Hepatocyte (in vitro differentiated cells): Measurements from ENCODE around the gene MX1.

Experiments
- EZH2 ChIP-seq: fragments of 200-600 bp; sonication (generic); IDR thresholded peaks from 2 replicates; pipeline ENCODE4 v1.6.1; 2016; ENCODE audit warnings: antibody characterized with exemption, mild to moderate bottlenecking, borderline replicate concordance
- EZH2phosphoT487 ChIP-seq: fragments of 200-600 bp; sonication (generic); IDR thresholded peaks from one replicate; pipeline ENCODE4 v1.6.1; 2018; ENCODE audit warnings: antibody characterized with exemption, mild to moderate bottlenecking, low read depth, moderate library complexity; ENCODE audit not compliant: unreplicated experiment, severe bottlenecking
- TF ChIP-seq, protein P1 (sequence below): fragments of 200-600 bp; sonication (generic); IDR thresholded peaks from 2 replicates; pipeline ENCODE4 v1.5.1; 2016; ENCODE audit warnings: antibody characterized with exemption, mild to moderate bottlenecking; ENCODE audit not compliant: poor library complexity

DNA sequence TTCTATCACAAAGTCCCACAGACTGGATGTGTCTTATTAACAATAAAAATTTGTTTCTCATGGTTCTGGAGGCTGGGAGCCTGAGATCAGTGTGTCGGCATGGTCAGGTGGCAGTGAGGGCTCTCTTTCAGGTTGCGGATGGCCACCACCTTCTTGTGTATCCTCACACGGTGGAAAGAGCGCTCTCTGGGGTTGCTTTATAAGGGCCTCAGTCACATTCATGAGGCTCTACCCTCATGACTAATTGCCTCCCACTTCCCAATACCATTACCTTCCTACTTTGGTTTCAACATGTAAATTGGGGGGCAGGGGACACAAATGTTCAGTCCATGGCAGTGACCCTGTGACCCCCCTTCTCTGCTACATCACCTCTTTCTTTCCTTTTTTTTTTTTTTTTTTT is 20.7 kb upstream of the MX1 start:
- TF ChIP-seq, protein P1, sequence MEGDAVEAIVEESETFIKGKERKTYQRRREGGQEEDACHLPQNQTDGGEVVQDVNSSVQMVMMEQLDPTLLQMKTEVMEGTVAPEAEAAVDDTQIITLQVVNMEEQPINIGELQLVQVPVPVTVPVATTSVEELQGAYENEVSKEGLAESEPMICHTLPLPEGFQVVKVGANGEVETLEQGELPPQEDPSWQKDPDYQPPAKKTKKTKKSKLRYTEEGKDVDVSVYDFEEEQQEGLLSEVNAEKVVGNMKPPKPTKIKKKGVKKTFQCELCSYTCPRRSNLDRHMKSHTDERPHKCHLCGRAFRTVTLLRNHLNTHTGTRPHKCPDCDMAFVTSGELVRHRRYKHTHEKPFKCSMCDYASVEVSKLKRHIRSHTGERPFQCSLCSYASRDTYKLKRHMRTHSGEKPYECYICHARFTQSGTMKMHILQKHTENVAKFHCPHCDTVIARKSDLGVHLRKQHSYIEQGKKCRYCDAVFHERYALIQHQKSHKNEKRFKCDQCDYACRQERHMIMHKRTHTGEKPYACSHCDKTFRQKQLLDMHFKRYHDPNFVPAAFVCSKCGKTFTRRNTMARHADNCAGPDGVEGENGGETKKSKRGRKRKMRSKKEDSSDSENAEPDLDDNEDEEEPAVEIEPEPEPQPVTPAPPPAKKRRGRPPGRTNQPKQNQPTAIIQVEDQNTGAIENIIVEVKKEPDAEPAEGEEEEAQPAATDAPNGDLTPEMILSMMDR, result no peak
- TF ChIP-seq EZH2 (no peak), EZH2phosphoT487 (no peak)
